ENCODE data around the gene USP10.

DNA sequence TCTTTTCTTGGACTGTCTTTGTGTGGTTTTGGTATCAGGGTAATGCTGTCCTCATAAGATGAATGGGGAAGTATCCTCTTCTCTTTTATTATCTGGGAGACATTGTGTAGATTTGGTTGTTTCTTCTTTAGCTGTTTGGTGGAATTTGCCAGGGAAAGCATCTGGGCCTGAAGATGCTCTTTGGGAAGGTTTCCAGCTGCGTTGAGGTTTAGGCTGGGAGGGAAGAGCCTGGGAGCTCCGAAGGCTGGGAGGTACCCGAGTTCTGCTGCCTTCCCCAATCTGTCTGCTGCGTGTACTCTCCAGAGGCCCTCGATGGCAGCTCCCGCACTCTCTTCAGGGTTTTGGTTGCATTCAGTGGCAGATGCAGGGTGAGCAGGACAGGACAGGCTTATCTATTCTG lies 94.4 kb downstream of the USP10 start:
- TF ChIP-seq, protein P1, sequence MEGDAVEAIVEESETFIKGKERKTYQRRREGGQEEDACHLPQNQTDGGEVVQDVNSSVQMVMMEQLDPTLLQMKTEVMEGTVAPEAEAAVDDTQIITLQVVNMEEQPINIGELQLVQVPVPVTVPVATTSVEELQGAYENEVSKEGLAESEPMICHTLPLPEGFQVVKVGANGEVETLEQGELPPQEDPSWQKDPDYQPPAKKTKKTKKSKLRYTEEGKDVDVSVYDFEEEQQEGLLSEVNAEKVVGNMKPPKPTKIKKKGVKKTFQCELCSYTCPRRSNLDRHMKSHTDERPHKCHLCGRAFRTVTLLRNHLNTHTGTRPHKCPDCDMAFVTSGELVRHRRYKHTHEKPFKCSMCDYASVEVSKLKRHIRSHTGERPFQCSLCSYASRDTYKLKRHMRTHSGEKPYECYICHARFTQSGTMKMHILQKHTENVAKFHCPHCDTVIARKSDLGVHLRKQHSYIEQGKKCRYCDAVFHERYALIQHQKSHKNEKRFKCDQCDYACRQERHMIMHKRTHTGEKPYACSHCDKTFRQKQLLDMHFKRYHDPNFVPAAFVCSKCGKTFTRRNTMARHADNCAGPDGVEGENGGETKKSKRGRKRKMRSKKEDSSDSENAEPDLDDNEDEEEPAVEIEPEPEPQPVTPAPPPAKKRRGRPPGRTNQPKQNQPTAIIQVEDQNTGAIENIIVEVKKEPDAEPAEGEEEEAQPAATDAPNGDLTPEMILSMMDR (IDR thresholded peaks at IDR 0.05) = no peak
- no peak for TF ChIP-seq EZH2 (IDR thresholded peaks at IDR 0.05; ENCODE audit: borderline replicate concordance, insufficient read depth, low read depth, low read length, poor library complexity, severe bottlenecking)

Measured in B cell (primary cell).